ENCODE results near the gene PAN2.

DNA sequence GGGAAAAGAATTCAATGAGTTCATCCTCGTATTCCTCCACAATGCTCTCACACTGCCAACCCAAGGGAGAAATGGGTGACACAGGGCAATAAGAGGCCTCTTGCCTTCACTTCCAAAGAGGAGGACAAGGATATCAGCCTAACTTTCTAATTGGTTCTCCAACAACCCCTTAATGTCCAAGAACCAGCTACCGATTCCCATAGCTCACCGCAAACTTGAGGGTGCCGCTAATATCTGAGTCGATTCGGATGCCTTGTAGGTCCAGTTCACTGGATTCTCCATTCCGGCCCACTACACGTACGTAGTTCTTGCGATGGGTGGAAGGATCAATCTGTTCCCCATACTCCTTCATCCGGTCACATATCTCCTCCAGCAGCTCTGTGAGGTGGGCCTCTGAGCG is 22.8 kb downstream of the PAN2 start:
- TF ChIP-seq, protein P1, sequence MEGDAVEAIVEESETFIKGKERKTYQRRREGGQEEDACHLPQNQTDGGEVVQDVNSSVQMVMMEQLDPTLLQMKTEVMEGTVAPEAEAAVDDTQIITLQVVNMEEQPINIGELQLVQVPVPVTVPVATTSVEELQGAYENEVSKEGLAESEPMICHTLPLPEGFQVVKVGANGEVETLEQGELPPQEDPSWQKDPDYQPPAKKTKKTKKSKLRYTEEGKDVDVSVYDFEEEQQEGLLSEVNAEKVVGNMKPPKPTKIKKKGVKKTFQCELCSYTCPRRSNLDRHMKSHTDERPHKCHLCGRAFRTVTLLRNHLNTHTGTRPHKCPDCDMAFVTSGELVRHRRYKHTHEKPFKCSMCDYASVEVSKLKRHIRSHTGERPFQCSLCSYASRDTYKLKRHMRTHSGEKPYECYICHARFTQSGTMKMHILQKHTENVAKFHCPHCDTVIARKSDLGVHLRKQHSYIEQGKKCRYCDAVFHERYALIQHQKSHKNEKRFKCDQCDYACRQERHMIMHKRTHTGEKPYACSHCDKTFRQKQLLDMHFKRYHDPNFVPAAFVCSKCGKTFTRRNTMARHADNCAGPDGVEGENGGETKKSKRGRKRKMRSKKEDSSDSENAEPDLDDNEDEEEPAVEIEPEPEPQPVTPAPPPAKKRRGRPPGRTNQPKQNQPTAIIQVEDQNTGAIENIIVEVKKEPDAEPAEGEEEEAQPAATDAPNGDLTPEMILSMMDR (IDR thresholded peaks at IDR 0.05): no peak
- TF ChIP-seq POLR2AphosphoS5 (IDR thresholded peaks at IDR 0.05; ENCODE audit: low read depth, low read length) (no peak), SIN3A (IDR thresholded peaks at IDR 0.05; ENCODE audit: borderline replicate concordance, insufficient read depth, low read depth, low read length) (no peak), TCF7L2 (IDR thresholded peaks at IDR 0.05; ENCODE audit: low read depth, low read length) (no peak)
- TF ChIP-seq, protein P2, sequence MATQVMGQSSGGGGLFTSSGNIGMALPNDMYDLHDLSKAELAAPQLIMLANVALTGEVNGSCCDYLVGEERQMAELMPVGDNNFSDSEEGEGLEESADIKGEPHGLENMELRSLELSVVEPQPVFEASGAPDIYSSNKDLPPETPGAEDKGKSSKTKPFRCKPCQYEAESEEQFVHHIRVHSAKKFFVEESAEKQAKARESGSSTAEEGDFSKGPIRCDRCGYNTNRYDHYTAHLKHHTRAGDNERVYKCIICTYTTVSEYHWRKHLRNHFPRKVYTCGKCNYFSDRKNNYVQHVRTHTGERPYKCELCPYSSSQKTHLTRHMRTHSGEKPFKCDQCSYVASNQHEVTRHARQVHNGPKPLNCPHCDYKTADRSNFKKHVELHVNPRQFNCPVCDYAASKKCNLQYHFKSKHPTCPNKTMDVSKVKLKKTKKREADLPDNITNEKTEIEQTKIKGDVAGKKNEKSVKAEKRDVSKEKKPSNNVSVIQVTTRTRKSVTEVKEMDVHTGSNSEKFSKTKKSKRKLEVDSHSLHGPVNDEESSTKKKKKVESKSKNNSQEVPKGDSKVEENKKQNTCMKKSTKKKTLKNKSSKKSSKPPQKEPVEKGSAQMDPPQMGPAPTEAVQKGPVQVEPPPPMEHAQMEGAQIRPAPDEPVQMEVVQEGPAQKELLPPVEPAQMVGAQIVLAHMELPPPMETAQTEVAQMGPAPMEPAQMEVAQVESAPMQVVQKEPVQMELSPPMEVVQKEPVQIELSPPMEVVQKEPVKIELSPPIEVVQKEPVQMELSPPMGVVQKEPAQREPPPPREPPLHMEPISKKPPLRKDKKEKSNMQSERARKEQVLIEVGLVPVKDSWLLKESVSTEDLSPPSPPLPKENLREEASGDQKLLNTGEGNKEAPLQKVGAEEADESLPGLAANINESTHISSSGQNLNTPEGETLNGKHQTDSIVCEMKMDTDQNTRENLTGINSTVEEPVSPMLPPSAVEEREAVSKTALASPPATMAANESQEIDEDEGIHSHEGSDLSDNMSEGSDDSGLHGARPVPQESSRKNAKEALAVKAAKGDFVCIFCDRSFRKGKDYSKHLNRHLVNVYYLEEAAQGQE (IDR thresholded peaks at IDR 0.05; ENCODE audit: insufficient read depth in 1 of 2, low read depth in 2 of 2, low read length in 1 of 2): no peak
